IMR-90 (cell line): ENCODE measurements around the gene NTSR1. TPM values are rescaled to one million over a fixed set of nuclear protein-coding genes. Genes with fewer than 3 reads are reported as not detected.

Source experiments
- ATAC-seq: fragments of 200-7000 bp; cut with Tn5 transposase; 2 replicates; pipeline ENCODE4 v1.9.1; 2020; ENCODE audit warnings: low read depth, mild to moderate bottlenecking, moderate library complexity
- BruUV-seq: library from RNA; stranded (reverse); fragments of 400-500 nt; replicated peaks from 2 replicates; lab custom pipeline; 2021; lab: Mats Ljungman, UMichigan
- CTCF ChIA-PET: fragments of 300-600 bp; formaldehyde crosslinking; extraction: SDS; loops from one replicate; lab custom pipeline; 2021; ENCODE audit warnings: antibody characterized with exemption; lab: Yijun Ruan, JAX
- POLR2A ChIA-PET: fragments of 300-600 bp; sonication (Branson Sonifier 250); formaldehyde crosslinking; loops from one replicate; lab custom pipeline; 2022; ENCODE audit warnings: antibody characterized with exemption; ENCODE audit not compliant: unreplicated experiment; lab: Charles Lee
- DNase-seq: peaks from one replicate; pipeline ENCODE4 v3.0.0; 2013
- H2AFZ ChIP-seq: replicated peaks from 2 replicates; pipeline ENCODE3; 2013; ENCODE audit warnings: low read length, mild to moderate bottlenecking; ENCODE audit not compliant: poor library complexity
- H2AK5ac ChIP-seq: 2 replicates; pipeline ENCODE4 v1.6.1; 2013; ENCODE audit warnings: low read depth, low read length, inconsistent platforms
- H2AK9ac ChIP-seq: replicated peaks from 2 replicates; pipeline ENCODE3; 2013; ENCODE audit warnings: mild to moderate bottlenecking, low read depth, low read length, moderate library complexity; ENCODE audit not compliant: poor library complexity
- H2BK120ac ChIP-seq: 2 replicates; pipeline ENCODE4 v1.6.1; 2013; ENCODE audit warnings: low read depth, low read length, inconsistent platforms
- H2BK15ac ChIP-seq: 3 replicates; pipeline ENCODE4 v1.6.1; 2013; ENCODE audit warnings: low read depth, low read length, inconsistent platforms
- H2BK20ac ChIP-seq: 2 replicates; pipeline ENCODE4 v1.6.1; 2013; ENCODE audit warnings: low read depth, mild to moderate bottlenecking, inconsistent platforms, low read length, moderate library complexity
- H2BK5ac ChIP-seq: 2 replicates; pipeline ENCODE4 v1.6.1; 2013; ENCODE audit warnings: mild to moderate bottlenecking, low read depth, low read length, inconsistent platforms; ENCODE audit not compliant: poor library complexity, severe bottlenecking
- H3K14ac ChIP-seq: replicated peaks from 2 replicates; pipeline ENCODE4 v1.6.1; 2013; ENCODE audit warnings: low read depth, low read length, inconsistent platforms
- H3K18ac ChIP-seq: 2 replicates; pipeline ENCODE4 v1.6.1; 2013; ENCODE audit warnings: low read depth, low read length, control low read depth
- H3K23ac ChIP-seq: 2 replicates; pipeline ENCODE4 v1.6.1; 2013; ENCODE audit warnings: low read depth, low read length, inconsistent platforms
- H3K27ac ChIP-seq: 2 replicates; pipeline ENCODE4 v1.5.1; 2013; ENCODE audit warnings: mild to moderate bottlenecking, control low read depth, low read length; ENCODE audit not compliant: insufficient read depth
- H3K27me3 ChIP-seq: 2 replicates; pipeline ENCODE4 v1.6.1; 2013; ENCODE audit warnings: low read length; ENCODE audit not compliant: control insufficient read depth, insufficient read depth
- H3K36me3 ChIP-seq: 2 replicates; pipeline ENCODE4 v1.6.1; 2013; ENCODE audit warnings: low read length, mixed read lengths; ENCODE audit not compliant: control insufficient read depth, insufficient read depth
- H3K4ac ChIP-seq: 2 replicates; pipeline ENCODE4 v1.6.1; 2013; ENCODE audit warnings: low read depth, low read length, inconsistent platforms
- H3K4me1 ChIP-seq: 2 replicates; pipeline ENCODE4 v1.6.1; 2013; ENCODE audit warnings: low read length, mixed read lengths; ENCODE audit not compliant: control insufficient read depth, insufficient read depth
- H3K4me2 ChIP-seq: 2 replicates; pipeline ENCODE4 v1.6.1; 2013; ENCODE audit warnings: low read depth, mild to moderate bottlenecking, control low read depth, low read length, moderate library complexity
- H3K4me3 ChIP-seq: 2 replicates; pipeline ENCODE4 v1.5.1; 2013; ENCODE audit warnings: low read depth, mild to moderate bottlenecking, control low read depth, low read length, moderate library complexity; ENCODE audit not compliant: insufficient read depth
- H3K56ac ChIP-seq: 2 replicates; pipeline ENCODE4 v1.6.1; 2013; ENCODE audit warnings: low read length, inconsistent platforms; ENCODE audit not compliant: insufficient read depth; ENCODE audit errors: extremely low read depth
- H3K79me1 ChIP-seq, 2 experiments: 2 replicates each; pipeline ENCODE4 v1.6.1; 2013; ENCODE audit warnings: low read length in 2 of 2, inconsistent platforms in 1 of 2, low read depth in 1 of 2
- H3K9ac ChIP-seq: 2 replicates; pipeline ENCODE4 v1.6.1; 2013; ENCODE audit warnings: low read depth, low read length, control low read depth
- H3K9me1 ChIP-seq: 2 replicates; pipeline ENCODE4 v1.6.1; 2013; ENCODE audit warnings: low read length, inconsistent platforms; ENCODE audit not compliant: insufficient read depth
- H3K9me3 ChIP-seq: 2 replicates; pipeline ENCODE4 v1.6.1; 2013; ENCODE audit warnings: low read length; ENCODE audit not compliant: control insufficient read depth, insufficient read depth
- H4K20me1 ChIP-seq: 2 replicates; pipeline ENCODE4 v1.6.1; 2013; ENCODE audit warnings: low read length, inconsistent platforms; ENCODE audit not compliant: insufficient read depth
- H4K5ac ChIP-seq: 2 replicates; pipeline ENCODE4 v1.6.1; 2013; ENCODE audit warnings: mild to moderate bottlenecking, low read depth, low read length, control low read depth
- H4K8ac ChIP-seq, 2 experiments: 2 replicates each; pipeline ENCODE4 v1.6.1; 2013; ENCODE audit warnings: low read depth in 2 of 2, low read length in 2 of 2, control low read depth in 1 of 2, inconsistent platforms in 1 of 2
- H4K91ac ChIP-seq: 2 replicates; pipeline ENCODE4 v1.6.1; 2013; ENCODE audit warnings: low read depth, low read length, inconsistent platforms; ENCODE audit not compliant: insufficient read depth
- CEBPB ChIP-seq: IDR thresholded peaks from 2 replicates; pipeline ENCODE4 v1.6.1; 2012; ENCODE audit warnings: low read depth, low read length, improper control_type of control experiment
- FOS ChIP-seq: fragments of 150-350 bp; IDR thresholded peaks from 2 replicates; pipeline ENCODE4 v1.6.1; 2016; ENCODE audit warnings: low read depth, low read length
- MAZ ChIP-seq: IDR thresholded peaks from 2 replicates; pipeline ENCODE4 v1.6.1; 2012; ENCODE audit warnings: low read depth, mild to moderate bottlenecking, low read length, improper control_type of control experiment, moderate library complexity, borderline replicate concordance
- MXI1 ChIP-seq: IDR thresholded peaks from 2 replicates; pipeline ENCODE4 v1.6.1; 2012; ENCODE audit warnings: low read depth, mild to moderate bottlenecking, low read length, moderate library complexity, borderline replicate concordance
- WGBS, 2 experiments: methylation state at CpG; one replicate each; pipeline versions ENCODE4 v1.1.5 to v1.1.7; 2013; ENCODE audit warnings: missing lambda C conversion rate in 2 of 2; ENCODE audit not compliant: insufficient read length in 1 of 2; ENCODE audit errors: extremely low coverage in 2 of 2; 5-methylcytosine and 5-hydroxymethylcytosine counted together
- dilution Hi-C: fragments of 300-500 bp; cut with HindIII; formaldehyde crosslinking; loops from one replicate; pipeline ENCODE4 v1.14.3; 2018; ENCODE audit warnings: low sequenced_read_pairs; ENCODE audit not compliant: unreplicated experiment
- in situ Hi-C: fragments of 300-500 bp; cut with MboI; formaldehyde crosslinking; loops from 3 replicates; pipeline ENCODE4 v1.14.3; 2019; ENCODE audit warnings: low sequenced_read_pairs, inconsistent platforms, mixed read lengths
- intact Hi-C: fragments of 100-400 bp; cut with micrococcal nuclease; formaldehyde crosslinking; loops from 2 replicates; pipeline ENCODE4 v1.10.0; 2022
- polyA plus RNA-seq, 3 experiments: library from polyadenylated mRNA; depleted of rRNA; stranded (reverse); fragments of >200 nt; gene quantifications; 2 replicates each; pipeline ENCODE4 v1.2.3, GENCODE V29; 2012; ENCODE audit warnings: low replicate concordance in 1 of 3
- total RNA-seq: library from RNA; depleted of rRNA; stranded (reverse); fragments of >200 nt; gene quantifications from 2 replicates; pipeline ENCODE4 v1.2.3, GENCODE V29; 2012
- TF ChIP-seq, protein P1 (sequence below): conservative IDR thresholded peaks from 2 replicates; pipeline ENCODE4 v1.5.1; 2012; ENCODE audit warnings: mild to moderate bottlenecking, low read depth, low read length, improper control_type of control experiment

NTSR1 gene
- total and polyA plus RNA-seq, 2 of the 4 experiments (the other 2 are of a cell fraction) = 0.54 to 1.8 TPM

DNA sequence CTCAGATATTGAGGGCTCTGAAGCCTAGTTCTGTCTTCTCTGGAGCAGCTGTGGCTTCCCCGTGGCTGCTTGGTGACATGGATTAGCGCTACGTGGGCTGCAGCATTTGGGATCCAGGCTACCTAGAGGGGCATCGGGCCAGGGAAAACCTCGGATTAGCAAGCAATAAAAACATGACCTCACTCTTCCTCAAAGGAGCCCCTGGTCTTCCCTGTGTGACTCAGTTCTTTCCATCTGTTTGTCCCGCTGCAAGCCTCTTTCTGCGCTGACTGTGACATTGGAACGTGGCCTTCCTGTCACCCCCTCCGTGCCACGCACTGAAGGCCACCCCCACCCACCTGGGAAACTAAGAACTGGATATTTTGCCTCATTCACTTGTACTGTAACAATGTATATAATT lies 91.2 kb downstream of the NTSR1 start:
- Histone ChIP-seq H3K36me3 (peaks cover 32% of the 10 kb centered on the region), H3K4ac (no peak overlapping the region), H2AK9ac (no peak overlapping the region), H3K4me1 (peaks cover 6% of the 10 kb centered on the region), H3K9me1 (no peaks in the 10 kb centered on the region), H3K23ac (no peak overlapping the region), H3K4me2 (no peak overlapping the region), H4K5ac (no peak overlapping the region), H3K9ac (no peak overlapping the region), H4K20me1 (peaks cover 14% of the 10 kb centered on the region), H2AFZ (no peak overlapping the region), H4K91ac (no peak overlapping the region), H3K14ac (no peak overlapping the region), H3K56ac (no peak overlapping the region), H4K8ac (no peak overlapping the region), H3K27ac (no peak overlapping the region), H3K9me3 (no peaks in the 10 kb centered on the region), H2BK20ac (no peak overlapping the region), H2BK5ac (no peak overlapping the region), H2AK5ac (no peak overlapping the region), H3K4me3 (no peak overlapping the region), H3K18ac (no peak overlapping the region), H3K79me1 (peaks cover 11 to 15% of the 10 kb centered on the region in 2 experiments), H2BK15ac (no peak overlapping the region), H3K27me3 (no peaks in the 10 kb centered on the region), H2BK120ac (no peak overlapping the region)
- dilution Hi-C loops (no loop called here), in situ Hi-C loops (no loop called here), intact Hi-C loops (no loop called here)
- ATAC-seq = no peak
- ChIA-PET POLR2A (interaction anchor here (0.6 kb wide), 1 partner anchor 707 kb away, joined by 11 read pairs; no protein-coding TSS in a partner anchor), CTCF (no interaction called here)
- TF ChIP-seq MAZ (no peak), FOS (no peak), MXI1 (no peak), CEBPB (no peak)
- TF ChIP-seq, protein P1, sequence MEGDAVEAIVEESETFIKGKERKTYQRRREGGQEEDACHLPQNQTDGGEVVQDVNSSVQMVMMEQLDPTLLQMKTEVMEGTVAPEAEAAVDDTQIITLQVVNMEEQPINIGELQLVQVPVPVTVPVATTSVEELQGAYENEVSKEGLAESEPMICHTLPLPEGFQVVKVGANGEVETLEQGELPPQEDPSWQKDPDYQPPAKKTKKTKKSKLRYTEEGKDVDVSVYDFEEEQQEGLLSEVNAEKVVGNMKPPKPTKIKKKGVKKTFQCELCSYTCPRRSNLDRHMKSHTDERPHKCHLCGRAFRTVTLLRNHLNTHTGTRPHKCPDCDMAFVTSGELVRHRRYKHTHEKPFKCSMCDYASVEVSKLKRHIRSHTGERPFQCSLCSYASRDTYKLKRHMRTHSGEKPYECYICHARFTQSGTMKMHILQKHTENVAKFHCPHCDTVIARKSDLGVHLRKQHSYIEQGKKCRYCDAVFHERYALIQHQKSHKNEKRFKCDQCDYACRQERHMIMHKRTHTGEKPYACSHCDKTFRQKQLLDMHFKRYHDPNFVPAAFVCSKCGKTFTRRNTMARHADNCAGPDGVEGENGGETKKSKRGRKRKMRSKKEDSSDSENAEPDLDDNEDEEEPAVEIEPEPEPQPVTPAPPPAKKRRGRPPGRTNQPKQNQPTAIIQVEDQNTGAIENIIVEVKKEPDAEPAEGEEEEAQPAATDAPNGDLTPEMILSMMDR = no peak
- WGBS, 2 experiments = 85% methylated on average over 4 of the region's 10 CpGs; no CpG with 5 or more reads in 1 of the 2 experiments
- DNase-seq = no peak
- BruUV-seq = no TSS peak
